SH-SY5Y (cell line): ENCODE measurements around the gene PTER.

Experiments used
- GATA2 ChIP-seq: IDR thresholded peaks from 2 replicates; pipeline ENCODE4 v1.6.1; 2011; ENCODE audit warnings: mild to moderate bottlenecking, low read depth, low read length
- GATA3 ChIP-seq: IDR thresholded peaks from 2 replicates; pipeline ENCODE4 v1.6.1; 2011; ENCODE audit warnings: low read depth, mild to moderate bottlenecking, low read length, moderate library complexity

The PTER gene, protein sequence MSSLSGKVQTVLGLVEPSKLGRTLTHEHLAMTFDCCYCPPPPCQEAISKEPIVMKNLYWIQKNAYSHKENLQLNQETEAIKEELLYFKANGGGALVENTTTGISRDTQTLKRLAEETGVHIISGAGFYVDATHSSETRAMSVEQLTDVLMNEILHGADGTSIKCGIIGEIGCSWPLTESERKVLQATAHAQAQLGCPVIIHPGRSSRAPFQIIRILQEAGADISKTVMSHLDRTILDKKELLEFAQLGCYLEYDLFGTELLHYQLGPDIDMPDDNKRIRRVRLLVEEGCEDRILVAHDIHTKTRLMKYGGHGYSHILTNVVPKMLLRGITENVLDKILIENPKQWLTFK

DNA sequence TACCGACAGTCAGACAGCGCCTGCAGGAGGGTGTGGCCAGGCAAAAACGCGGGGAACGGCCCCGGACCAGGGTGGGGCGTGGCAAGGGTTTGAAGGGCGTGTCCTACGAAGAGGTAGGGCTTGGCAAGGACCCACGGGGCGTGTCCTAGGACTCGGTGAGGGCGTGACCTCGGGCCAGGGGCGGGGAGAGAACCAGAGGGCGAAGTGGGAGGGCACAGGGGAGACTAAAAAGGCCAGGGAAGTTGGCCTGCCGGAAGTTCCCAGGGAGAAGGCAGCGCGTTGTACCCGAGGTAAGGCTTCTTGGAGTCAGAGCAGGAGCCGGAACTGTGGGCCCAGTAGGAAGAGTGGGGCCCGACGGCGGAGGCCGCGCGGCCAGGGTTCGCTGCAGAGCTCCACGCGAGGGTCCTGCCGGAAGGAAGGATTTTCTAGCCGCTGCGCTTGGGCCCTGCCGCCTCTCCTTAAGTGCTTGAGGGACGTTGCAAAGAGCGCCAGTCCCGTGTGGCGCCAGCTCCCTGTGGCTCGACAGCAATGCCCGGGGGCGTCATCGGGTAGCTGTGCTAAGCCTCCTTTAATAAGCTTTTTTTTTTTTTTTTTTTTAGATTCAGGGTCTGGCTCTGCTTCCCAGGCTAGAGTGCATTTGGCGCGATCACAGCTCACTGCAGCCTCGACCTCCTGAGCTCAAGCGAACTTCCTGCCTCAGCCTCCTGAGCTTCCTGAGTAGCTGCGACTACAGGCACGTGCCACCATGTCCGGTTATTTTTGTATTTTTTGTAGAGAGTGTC, at the start of gene PTER:
PTER (plus strand) TSS at position 253 of the 782 bp plus-strand sequence. CDS start 47,375 bp downstream, outside the sequence.
- no peak for TF ChIP-seq GATA3
- no peak for TF ChIP-seq GATA2

DNA sequence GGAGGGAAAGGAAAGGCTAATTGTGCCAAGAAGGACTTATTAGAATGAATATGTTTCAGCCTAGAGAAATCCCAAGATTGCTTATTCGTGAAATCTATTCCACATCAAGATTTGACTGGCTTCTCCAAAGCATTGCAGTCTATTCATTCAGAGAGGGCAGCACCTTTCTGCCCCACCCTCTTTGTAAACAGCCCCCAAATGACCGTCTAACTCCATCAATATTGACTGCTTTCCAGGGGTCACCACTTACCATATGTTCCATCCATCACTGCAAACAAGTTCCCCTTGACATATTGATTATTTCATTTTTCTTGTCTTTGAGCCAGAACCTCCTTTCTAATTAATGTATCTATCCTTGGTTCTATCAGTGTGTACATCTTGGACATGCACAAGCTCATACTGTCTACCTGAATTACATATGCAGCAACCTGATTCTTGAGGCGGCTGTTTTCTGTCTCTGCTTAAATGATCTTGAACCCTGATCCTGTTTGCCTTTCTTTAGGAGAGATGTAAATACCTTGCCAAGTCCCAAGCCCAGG, 44.2 kb upstream of the PTER start:
- TF ChIP-seq GATA2 = no peak; the same call in 1 of the 2 replicates
- TF ChIP-seq GATA3 = no peak

DNA sequence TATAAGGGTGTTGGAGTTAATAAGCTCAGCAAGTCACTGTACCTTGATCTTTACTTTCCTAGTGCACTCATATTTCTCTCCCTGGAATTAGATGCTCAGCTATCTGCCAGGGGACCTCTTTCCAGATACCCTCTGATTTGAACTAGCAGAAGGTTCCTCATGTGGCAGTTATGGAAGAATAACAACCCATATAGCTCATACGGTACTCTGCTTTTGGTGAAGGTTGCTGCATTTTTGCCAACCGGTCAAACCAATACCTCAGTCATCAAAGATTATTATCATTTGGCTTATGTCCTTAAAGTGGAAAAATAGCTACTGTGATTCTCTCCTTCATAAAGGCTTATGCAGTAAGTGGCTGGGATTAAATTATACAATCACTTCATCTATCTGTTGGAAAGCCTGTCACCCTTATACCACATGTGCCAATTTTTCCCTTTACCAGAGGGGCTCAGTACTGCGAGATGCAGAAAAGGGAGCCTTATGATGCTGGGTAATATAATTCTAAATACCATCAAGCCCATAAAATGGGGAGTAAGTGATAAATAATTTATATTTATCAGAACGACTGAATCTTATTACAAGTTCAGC, 43.4 kb upstream of the PTER start:
- TF ChIP-seq GATA2 (peak; percentile 63; the same call in 1 of the 2 replicates), GATA3 (peak; percentile 78)

DNA sequence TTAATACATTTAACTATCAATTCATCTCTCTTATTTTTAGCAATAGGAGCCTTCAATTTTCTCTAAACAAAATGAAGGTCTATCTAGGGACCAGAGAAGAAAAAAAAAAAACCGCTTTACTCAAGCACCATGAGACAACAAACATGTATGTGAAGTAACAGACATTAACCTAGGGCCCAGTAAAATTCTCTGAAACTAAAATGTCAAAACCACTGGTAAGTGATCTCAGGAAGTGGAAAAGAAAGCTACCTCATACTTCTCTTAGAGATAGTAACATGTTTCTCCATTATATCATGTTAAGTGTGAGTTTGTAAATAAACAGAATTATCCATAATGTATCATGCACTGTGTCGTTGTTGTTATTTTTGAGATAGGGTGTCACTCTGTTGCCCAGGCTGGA, 35.4 kb upstream of the PTER start:
- no peak for TF ChIP-seq GATA2
- TF ChIP-seq GATA3 = no peak

DNA sequence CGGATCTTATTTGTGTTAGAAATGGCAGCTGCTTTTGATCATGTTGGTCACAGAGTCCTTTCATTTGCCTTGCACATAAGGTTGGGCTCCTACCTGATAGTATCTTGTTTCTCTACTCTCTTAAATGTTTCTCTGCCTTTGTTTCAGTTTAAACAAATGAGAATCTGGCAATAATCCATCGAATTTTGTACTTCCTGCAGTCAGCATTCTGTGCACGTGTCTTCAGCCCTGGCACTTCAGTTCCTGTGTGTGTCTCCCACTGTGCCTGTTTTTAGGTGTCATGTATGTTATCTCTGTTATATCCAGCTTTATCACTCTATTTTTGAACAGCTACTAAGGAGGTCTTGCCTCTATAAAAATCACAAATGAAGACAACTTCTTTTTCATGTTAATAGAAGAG, 28.4 kb upstream of the PTER start:
- TF ChIP-seq GATA2 (no peak), GATA3 (no peak)

DNA sequence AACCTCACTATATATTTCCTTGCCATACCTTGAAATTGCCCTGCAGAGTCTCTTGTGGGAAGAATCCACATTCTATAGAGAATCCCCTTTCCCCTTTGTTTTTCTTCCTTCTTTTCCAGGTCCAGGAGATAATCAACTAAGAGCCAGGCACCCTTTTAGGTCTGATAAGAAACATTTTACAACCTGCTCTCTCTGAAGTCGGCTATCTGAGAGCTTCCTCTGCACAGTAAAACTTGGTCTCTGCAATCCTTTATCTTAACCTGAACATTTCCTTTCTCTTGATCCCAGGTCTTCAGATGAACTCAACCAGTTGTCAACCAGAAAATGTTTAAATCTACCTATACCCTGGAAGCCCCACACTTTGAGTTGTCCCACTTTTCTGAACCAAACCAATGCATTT, 19.5 kb upstream of the PTER start:
- no peak for TF ChIP-seq GATA2
- no peak for TF ChIP-seq GATA3

DNA sequence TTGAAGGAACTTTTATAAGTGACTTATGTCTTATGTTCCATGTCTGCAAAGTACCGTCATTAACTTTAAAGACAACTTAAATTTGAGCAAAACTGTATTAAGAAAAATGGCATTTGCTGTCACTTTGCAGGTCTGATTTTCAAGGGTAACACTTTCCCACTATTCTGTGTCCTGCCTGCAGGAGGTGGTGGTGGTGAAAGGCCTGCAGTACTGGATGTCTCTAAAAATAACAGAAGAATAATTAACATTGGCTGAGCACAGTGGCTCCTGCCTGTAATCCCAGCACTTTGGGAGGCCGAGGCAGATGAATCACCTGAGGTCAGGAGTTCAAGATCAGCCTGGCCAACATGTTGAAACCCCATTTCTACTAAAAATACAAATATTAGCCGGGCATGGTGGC, 13.2 kb upstream of the PTER start:
- no peak for TF ChIP-seq GATA2
- TF ChIP-seq GATA3 = no peak

DNA sequence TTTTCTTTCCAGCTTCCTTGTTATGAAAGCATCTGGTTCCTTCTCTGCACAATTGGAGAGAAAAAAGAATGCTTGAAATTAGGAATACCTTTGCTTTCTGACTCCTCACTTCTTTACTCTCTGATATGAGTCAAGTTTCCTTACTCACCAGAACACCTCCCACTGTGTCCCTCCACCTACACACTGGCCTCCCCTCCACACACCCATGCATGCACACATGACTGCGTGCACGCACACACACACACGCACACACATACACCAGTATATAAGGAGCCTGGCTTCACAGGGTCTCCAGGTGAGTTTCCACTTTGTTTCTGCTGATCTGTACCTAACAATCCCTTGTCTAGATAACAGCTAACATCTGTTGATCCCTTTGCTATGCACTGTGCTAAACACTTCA, 11.4 kb upstream of the PTER start:
- TF ChIP-seq GATA2 = no peak
- TF ChIP-seq GATA3 = no peak

DNA sequence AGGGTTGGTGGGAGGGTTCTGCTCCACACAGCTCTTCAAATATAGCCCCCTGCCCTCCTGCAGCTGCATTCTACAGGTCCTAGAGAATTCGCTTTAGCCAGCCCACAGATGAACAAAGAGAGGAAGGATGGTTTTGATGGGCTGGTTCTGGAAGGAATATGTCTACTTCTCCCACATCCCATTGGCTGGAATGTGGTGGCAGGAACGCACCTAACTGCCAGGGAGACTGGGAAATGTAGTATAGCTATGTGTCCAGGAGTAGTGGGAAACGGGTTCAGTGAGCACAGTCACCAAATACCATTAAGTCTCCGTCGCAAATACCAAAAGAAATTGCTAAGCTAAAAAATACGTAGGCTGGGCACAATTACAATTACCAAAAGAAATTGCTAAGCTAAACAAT, 7.3 kb upstream of the PTER start:
- TF ChIP-seq GATA3 (no peak), GATA2 (no peak)

DNA sequence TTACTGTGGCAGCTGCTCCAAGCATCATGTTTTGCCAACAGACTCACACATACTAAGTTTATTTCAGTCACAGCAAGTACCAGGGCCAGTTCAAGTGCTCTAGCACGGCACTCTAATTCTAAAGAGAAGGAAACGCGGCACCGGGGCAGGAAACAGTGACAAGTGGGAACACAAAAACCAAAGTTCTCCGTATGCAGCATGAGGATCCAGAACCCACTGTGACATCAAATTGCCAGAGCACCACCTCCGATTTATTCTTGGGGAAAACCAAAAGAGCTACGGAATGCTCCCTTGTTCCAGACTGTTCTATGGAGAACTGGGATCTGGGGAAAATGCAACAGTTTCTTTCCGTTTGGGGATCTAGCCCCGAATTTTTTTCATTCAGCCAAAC, 448 bp upstream of the PTER start:
- TF ChIP-seq GATA2 (no peak), GATA3 (no peak)

DNA sequence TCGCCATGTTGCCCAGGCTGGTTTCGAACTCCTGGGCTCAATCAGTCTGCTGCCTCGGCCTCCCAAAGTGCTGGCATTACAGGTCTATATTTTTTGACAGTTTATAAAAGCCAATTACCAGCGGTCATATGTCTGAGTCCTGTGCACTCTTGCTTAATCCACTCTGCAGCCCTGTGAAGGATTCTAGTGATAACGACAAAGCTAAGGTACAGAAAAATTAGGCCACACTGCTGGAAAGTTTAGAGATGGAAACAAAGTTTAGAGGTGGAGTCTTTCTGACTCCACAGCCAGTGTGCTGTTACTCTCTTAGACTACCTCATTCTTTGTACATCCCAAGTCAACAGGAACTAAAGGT, 707 bp downstream of the PTER start:
- no peak for TF ChIP-seq GATA2
- no peak for TF ChIP-seq GATA3

DNA sequence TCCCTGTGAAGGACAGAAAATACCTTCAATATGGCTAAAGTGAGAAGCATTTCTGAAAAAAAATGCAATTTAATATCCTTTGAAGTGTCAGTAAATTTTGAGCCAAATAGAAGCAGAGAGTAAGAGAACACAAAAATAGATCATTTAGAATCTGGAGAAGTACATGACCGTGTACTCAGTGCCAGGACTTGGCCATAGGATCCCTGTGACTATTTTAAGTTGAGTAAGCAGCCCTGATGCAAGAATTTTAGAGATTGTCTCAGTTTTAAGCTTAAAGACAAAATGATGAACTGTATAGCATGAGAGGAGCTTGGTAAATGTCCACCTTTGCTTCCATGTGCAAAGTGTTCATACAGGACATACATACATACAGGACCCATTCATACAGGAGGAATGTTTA, 2.5 kb downstream of the PTER start:
- no peak for TF ChIP-seq GATA2

DNA sequence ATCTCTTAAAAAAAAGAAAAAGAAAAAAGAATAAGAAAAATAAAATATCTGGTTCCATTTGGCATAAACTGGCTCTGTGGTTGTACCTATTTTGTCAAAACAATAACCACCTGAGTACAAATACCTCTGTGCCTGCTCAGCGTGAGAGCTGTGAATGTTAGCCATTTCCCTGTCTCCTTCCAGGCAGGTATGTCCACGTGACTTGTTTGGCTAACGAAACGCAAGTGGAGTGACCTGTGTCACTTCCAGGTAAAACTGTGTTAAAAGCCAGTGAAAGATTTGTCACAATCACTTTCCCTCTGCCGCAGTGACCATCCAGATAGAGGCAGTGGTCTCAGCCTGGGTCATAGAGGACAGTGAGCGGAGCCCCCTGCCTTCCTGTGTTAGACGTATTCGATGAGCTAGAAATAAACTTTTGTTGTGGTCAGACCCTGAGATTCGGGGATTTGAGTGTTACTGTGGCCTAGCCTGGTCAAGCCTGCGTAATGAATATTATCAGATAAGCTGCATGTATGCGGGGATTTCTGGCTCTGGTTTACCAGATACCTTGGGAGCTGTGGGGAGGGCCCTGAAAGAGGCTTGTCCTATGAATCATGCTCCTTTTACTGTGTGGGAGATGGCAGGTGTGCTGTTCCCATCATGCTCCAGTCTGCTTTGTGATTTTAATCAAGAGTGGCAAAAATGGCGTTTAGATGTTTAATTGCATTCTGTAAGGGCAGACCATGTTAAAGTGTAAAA, 3.8 kb downstream of the PTER start:
- TF ChIP-seq GATA3 (no peak), GATA2 (peak; percentile 81)

DNA sequence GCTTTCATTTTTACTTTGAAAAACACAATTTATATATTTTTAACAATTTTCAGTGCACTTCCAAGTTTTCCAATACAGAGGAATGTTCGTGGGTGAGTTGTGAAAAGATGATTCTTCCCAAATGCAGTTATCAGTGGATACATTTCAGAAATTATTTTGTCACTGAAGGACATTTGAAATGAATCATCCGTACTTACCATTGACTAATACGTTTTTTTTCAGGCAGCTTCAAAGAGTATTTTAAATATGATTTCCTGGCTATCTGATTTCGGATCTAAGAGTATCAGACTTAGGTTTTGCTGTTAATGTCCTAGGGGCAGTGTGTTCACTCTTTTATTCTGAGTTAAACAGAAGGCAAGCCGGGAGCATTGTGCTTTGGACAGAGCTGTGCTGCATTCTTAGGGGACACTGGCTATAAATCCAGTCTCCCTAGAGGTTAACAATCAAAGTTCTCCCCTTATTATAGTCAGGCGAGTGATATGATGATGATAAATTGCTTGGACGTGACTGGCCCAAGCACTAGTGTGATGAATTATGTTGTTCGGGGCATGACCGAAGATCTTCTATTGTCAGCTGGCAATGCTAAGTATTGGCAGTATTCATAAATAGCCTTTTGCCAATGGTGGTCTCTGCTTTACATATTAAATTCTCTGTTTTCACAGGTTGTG, 4.5 kb downstream of the PTER start:
- TF ChIP-seq GATA3 (peak; percentile 30; the same call in 1 of the 2 replicates), GATA2 (peak; percentile 47; the same call in 1 of the 2 replicates)
